ENCODE data around the gene ABLIM1.

ABLIM1 gene

DNA sequence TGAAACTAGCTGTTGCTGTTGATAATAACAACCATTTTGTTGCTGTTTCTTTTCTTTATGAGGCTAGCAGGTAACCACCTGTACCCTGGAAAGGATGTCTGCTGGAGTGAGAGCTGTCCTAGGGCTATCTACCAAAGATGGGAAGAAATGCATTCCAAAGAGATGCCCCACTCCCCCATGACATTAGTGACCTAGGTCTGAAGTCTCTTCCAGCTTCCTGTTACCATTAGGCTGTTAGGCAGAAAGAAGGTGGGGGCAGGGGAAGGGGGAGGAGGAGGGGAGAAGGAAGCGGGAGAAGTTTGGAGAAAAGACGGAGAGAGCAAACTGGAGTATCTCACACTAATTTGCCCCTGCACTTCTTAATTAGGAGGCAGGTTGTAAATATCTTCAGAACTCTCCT is 118.5 kb downstream of the ABLIM1 start:
- no peak for TF ChIP-seq GATA2 (IDR thresholded peaks at IDR 0.05; ENCODE audit: low read depth, low read length)
- no peak for TF ChIP-seq GATA3 (IDR thresholded peaks at IDR 0.05; ENCODE audit: low read depth, low read length)

DNA sequence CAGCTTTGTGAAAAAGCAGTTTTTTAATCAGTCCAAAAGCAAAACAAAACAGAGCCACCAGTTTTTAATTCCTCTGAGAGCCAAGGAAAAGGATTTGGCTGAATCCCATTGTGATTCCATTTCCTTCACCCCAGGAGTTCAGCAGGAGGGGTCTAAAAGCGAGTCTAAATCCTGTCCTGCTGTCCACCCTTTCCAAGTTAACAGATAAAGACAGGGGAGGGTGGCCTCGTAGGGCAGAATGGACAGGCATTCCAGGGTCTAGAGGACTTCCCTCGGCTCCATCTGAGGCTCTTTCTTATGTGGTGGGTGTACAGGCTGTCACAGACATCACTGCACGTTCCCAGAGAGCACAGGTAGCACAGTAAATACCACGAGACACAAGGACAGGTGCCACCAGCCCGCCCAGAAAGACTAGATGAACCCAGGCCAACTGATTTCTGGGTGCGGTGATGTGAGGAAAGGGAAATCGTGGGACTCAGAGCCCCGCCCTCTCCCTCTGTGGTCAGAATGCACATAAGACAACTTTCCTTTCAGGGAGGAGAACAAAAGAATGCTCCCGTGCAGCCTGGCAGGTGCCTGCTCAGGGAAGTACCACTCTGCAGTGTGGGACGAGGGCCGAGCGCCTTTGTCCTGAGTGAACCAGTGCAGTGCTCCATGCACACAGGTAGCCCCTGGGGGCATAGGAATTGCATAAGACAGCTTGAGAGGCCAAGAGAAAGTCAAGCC is 119.7 kb downstream of the ABLIM1 start:
- no peak for TF ChIP-seq GATA2 (IDR thresholded peaks at IDR 0.05; ENCODE audit: low read depth, low read length)
- TF ChIP-seq GATA3 (IDR thresholded peaks at IDR 0.05; ENCODE audit: low read depth, low read length) = no peak

DNA sequence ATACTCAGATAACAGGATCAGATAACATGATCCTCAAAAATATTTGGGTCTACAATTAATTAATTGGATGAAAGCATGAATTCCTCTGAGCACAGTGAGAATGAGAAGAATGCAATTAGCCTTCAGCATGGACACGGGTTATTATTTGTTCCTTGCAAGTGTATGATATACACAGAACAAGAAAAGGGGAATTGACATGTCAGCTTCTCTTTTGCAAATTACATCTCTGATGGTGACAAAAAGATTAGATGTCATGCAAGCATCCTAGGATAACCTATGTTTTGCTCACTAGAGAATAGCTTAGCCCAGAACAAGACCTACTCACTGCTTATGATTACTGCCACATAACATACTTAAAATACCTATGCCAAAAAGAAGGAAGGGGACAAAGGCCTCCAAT is 120.3 kb downstream of the ABLIM1 start:
- no peak for TF ChIP-seq GATA3 (IDR thresholded peaks at IDR 0.05; ENCODE audit: low read depth, low read length)
- no peak for TF ChIP-seq GATA2 (IDR thresholded peaks at IDR 0.05; ENCODE audit: low read depth, low read length)

DNA sequence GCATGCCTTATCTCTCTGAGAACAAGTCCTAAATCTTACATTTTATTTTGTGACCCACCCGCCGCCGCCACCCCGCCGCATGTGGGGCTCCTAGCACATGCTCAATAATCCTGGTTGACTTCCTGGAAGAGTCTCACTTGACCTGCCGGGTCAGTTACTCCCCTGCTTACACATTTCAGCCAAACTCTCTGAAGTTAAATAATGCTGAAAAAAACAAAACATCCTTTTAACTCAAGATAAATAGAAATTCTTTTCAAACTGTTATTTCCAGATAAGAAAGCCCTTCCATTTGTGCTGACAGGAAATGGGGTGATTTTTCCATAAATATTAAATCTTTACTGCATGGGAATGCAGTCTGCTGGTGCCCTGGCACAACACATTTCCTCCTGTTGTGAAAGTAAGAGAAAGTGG is 123.5 kb downstream of the ABLIM1 start:
- no peak for TF ChIP-seq GATA3 (IDR thresholded peaks at IDR 0.05; ENCODE audit: low read depth, low read length)
- TF ChIP-seq GATA2 (IDR thresholded peaks at IDR 0.05; ENCODE audit: low read depth, low read length) = no peak

DNA sequence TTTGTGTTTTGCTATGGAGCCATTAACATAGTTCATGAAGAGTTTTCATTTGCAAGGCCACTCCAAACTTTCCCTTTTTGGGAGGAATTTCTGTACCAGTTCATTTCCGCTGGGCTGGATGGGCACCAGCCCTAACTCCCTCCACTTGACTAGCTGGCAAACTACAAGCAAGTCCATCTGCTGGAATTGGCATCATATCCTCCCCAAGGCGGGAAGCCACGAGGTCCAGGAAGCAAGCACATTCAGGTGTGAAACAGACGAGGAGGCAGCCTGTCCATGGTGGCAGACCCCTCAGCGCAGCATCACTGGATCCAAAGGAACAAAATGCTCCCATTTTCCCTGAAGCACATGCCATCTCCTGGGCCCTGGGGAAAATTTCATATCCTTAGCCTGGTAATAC is 125.8 kb downstream of the ABLIM1 start:
- TF ChIP-seq GATA2 (IDR thresholded peaks at IDR 0.05; ENCODE audit: low read depth, low read length) (no peak), GATA3 (IDR thresholded peaks at IDR 0.05; ENCODE audit: low read depth, low read length) (no peak)

DNA sequence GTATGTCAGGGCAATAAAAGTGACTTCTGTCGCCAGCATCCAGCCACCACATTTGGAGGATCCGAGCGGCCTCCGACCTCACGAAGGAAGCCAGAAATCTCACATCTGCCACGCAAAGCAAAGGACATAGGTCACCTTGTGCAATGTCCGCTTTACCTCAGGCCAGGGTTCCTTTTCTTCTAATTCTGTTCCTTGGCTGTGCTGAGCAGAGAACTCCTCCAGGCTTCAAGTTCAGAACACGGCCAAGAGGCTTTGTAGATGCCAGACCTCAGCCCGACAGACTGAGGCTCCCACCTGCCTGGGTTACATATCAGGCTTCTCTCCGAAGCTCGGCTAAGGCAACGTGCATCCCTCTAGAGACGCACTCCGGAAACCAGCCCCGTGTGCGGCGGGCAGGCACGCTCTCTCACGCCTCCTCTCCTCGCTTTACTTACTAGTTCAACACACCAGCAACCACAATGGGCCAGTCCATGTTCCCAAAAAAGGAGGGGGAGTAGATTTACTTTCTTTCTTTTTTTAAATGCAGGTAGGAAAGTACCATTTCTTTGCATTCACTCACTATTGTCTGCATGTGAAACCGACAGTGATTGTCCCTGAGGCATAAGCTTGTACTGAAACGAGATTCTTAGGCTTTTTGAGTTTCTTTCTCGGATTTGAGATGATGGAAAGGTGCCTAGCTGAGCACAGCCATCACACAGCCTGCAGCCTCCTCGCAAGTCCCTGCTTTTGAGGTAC is 131.4 kb downstream of the ABLIM1 start:
- TF ChIP-seq GATA2 (IDR thresholded peaks at IDR 0.05; ENCODE audit: low read depth, low read length) (no peak), GATA3 (IDR thresholded peaks at IDR 0.05; ENCODE audit: low read depth, low read length) (no peak)

DNA sequence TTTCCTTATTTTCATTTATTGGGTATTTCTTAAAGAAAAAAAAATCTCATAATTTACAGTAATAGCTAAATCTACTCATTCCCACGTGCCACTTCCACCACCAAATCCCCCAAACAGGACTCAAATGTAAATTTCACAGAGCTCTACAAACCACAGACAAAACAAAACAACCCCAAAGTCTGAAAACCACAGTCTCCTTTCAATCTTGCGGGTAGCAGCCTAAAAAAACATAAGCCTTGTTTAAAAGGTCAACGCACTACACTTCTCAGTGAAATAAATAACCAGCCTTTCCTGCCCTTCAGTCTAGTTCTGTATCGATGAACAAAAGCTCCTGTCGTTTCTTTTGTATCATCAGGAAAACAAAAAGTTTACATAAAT is 132.0 kb downstream of the ABLIM1 start:
- TF ChIP-seq GATA2 (IDR thresholded peaks at IDR 0.05; ENCODE audit: low read depth, low read length) = no peak
- TF ChIP-seq GATA3 (IDR thresholded peaks at IDR 0.05; ENCODE audit: low read depth, low read length) = no peak

DNA sequence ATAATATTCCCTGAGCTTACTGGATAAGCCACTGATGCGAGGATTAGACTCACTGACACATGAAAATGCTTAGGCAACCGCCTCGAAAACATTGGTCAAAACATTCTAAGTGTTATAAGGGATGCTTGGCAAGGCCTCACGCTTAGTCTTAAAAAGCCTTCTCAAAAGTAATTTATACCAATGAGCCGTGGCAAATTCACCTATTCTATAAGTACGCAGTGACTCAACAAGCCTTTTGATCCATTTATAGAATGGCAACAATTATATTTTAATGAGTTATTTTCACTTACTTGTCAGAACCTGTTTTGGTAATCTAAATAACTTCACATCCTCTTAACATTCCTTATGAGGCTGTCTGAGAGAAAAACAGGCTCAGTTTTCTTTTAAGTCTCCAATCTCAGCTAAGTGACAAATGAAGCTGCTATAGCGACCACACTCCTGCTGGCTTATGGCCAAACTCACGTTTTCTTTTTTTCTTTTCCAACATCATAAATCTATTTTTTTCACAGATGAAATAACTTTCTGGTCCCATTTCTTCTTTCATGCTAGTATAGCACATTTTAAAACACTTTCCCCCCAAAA is 132.6 kb downstream of the ABLIM1 start:
- TF ChIP-seq GATA2 (IDR thresholded peaks at IDR 0.05; ENCODE audit: low read depth, low read length) (no peak), GATA3 (IDR thresholded peaks at IDR 0.05; ENCODE audit: low read depth, low read length) (no peak)

DNA sequence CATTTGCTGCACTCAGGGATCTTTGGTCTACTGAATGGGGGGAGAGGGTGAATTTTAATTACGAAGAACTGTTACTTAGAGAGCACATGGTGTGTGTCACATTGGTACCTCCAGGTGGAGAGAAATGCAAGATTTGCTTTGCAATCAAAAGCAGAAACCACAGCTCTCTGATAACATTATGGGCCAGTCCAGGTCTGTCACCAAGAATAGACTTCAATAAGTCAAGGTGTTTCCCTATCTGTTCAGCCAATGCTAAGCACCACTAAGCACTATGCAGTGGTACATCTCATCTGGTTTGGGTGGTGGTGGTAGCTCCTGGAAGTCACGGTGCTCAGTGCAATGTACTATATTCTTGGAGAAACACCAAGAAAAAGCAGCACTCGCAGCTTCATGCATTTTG is 134.2 kb downstream of the ABLIM1 start:
- TF ChIP-seq GATA3 (IDR thresholded peaks at IDR 0.05; ENCODE audit: low read depth, low read length) (no peak), GATA2 (IDR thresholded peaks at IDR 0.05; ENCODE audit: low read depth, low read length) (no peak)

DNA sequence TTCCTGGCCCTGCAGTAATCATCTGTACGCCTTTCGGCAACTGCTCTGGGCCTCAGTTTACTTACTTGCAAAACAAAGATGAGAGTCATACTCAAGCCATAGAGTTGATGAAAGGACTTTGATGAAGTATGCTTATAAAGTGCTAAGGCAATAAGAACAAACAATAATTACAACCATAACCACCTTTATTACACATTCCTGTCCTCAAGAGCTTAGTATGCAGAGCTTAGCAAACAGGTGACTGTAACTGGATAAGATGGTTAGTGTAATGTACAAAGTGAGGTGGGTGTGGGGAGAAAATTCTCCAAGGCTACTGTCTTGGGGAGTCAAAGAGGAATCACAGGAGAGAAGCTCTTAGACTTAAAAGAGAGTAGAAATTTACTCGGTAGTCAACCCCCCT is 136.8 kb downstream of the ABLIM1 start:
- TF ChIP-seq GATA3 (IDR thresholded peaks at IDR 0.05; ENCODE audit: low read depth, low read length) (no peak), GATA2 (IDR thresholded peaks at IDR 0.05; ENCODE audit: low read depth, low read length) (no peak)

DNA sequence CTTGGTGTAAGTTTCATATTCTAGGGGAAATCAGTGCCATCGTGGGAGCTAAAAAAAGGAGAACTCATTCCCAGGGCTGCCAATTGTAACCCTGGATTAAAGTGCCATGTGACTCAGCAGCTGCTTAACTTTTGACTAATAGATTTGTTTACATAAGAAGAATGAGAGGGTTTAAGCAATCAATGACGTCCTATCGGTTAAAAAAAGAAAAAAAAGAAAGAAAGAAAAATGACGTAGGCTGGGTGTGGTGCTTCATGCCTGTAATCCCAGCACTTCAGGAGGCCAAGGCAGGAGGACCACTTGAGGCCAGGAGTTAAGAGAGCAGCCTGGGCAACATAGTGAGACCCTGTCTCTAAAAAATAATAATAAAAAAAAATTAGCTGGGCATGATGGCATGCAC is 137.6 kb downstream of the ABLIM1 start:
- no peak for TF ChIP-seq GATA3 (IDR thresholded peaks at IDR 0.05; ENCODE audit: low read depth, low read length)
- no peak for TF ChIP-seq GATA2 (IDR thresholded peaks at IDR 0.05; ENCODE audit: low read depth, low read length)

DNA sequence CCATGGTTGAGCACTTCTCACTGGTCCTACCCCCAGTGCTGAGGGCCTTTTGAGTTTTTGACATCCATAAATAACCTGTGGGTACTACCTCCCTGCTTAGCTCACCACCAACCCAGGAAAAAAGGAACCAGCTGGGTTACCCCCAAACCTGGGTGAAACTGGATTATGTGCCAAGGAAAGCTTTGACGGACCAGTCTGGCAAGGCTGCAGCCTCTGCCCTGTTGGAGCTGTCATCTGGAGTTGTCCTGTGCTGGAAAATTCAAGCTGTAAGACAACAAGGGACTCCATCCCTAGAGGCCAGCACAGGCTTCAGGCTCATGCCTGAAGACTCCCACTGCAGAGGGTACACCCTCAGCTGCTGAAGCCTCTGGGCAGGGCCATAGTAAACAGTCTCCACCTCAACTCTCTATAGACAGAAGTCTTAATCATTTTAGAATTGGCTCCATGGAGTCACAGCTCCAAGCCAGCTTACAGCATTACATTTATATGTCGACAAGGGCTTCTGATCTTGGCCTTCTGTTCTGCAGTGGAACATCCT is 138.2 kb downstream of the ABLIM1 start:
- TF ChIP-seq GATA2 (IDR thresholded peaks at IDR 0.05; ENCODE audit: low read depth, low read length) = no peak
- no peak for TF ChIP-seq GATA3 (IDR thresholded peaks at IDR 0.05; ENCODE audit: low read depth, low read length)

DNA sequence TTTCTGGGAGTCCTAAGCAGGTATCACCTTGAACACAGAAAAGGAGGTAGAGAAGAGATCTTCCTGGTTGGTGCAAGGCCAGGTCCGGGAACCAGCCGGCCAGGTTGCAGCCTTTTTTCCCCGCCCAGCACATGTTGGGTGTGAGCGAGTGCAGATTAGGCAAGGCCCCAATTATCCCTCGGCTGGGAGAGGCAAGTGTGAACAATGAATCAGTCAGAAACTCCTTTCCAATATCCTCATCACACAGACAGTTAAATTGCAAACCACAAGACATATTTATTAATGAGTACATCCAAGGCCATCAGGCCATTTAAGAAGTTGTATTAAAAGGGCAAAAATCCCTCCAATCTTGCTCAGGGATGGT is 138.8 kb downstream of the ABLIM1 start:
- no peak for TF ChIP-seq GATA2 (IDR thresholded peaks at IDR 0.05; ENCODE audit: low read depth, low read length)
- no peak for TF ChIP-seq GATA3 (IDR thresholded peaks at IDR 0.05; ENCODE audit: low read depth, low read length)

DNA sequence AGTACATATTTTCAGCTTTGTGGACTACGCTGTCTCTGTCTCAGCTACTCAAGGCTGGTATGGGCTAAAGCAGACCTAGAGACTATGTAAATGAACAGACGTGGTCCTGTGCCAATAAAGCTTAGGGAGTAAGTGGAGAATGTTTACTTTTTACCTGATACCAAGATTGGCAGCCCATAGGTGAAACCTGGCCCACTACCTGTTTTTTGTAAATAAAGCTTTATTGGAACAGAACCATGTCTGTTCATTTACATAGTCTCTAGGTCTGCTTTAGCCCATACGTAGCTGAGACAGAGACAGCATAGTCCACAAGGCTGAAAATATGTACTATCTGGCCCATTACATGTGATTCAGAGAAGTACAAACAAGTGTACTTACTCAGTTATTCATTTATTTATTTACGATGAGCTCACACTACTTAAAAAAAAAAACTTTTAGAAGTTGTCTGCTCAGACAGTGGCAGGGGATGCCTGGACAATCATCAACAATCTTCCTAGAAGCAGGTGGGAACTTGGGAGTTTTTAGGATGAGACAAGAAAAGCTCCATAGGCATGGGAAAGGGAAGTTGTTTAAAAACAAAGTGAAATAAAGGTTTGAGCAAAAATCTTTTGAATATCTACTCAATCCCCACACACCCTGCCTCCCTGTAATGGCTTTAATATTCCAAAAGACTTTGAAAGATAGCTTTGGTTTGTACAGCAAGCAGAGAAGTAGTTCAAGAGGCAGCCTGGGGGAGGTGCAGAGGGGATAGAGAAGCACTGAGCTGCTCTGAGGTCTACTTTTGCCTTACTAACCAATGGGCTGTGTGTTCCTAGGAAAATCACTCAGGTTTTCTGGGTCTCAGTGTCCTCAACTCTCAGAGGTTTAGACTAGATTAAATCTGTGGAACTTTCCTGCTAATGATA is 139.4 kb downstream of the ABLIM1 start:
- TF ChIP-seq GATA3 (IDR thresholded peaks at IDR 0.05; ENCODE audit: low read depth, low read length) = no peak
- no peak for TF ChIP-seq GATA2 (IDR thresholded peaks at IDR 0.05; ENCODE audit: low read depth, low read length)
